Neural cell (in vitro differentiated cells): ENCODE measurements around the gene COL13A1. TPM values are rescaled to one million over a fixed set of nuclear protein-coding genes. Genes with fewer than 3 reads are reported as not detected.

Experiments used
- H2AFZ ChIP-seq: fragments of 200-600, 300-800 bp; sonication (generic), shearing (Covaris generic); 2 replicates; pipeline ENCODE4 v1.6.0; 2014; ENCODE audit warnings: low read depth, mild to moderate bottlenecking, antibody characterized with exemption, low read length, moderate library complexity
- H3F3A ChIP-seq: fragments of 200-600 bp; shearing (Covaris generic); 2 replicates; pipeline ENCODE4 v1.6.1; 2016; ENCODE audit warnings: mild to moderate bottlenecking, moderate library complexity, mixed read lengths, antibody characterized with exemption, low read length; ENCODE audit not compliant: insufficient read depth, poor library complexity, severe bottlenecking
- H3K27ac ChIP-seq: fragments of 200-600, 300-800 bp; sonication (generic), shearing (Covaris generic); 2 replicates; pipeline ENCODE4 v1.5.1; 2014; ENCODE audit warnings: mild to moderate bottlenecking, low read length, moderate library complexity
- H3K27me3 ChIP-seq: fragments of 300-800, 200-600 bp; sonication (generic), shearing (Covaris generic); 2 replicates; pipeline ENCODE4 v1.6.0; 2014; ENCODE audit warnings: mild to moderate bottlenecking, low read depth, low read length, moderate library complexity; ENCODE audit not compliant: insufficient read depth
- H3K36me3 ChIP-seq: fragments of 300-800, 200-600 bp; sonication (generic), shearing (Covaris generic); 2 replicates; pipeline ENCODE4 v1.5.1; 2014; ENCODE audit warnings: mild to moderate bottlenecking, antibody characterized with exemption, low read length, moderate library complexity; ENCODE audit not compliant: insufficient read depth
- H3K4me2 ChIP-seq: fragments of 300-800, 200-600 bp; sonication (generic), shearing (Covaris generic); 2 replicates; pipeline ENCODE4 v1.6.0; 2014; ENCODE audit warnings: mild to moderate bottlenecking, low read length
- H3K4me3 ChIP-seq: fragments of 300-800, 200-600 bp; sonication (generic), shearing (Covaris generic); 2 replicates; pipeline ENCODE4 v1.5.1; 2014; ENCODE audit warnings: mild to moderate bottlenecking, low read length, moderate library complexity
- H3K79me2 ChIP-seq: fragments of 200-600 bp; shearing (Covaris generic); replicated peaks from 2 replicates; pipeline ENCODE4 v1.6.0; 2014; ENCODE audit warnings: mild to moderate bottlenecking, low read length, moderate library complexity; ENCODE audit not compliant: insufficient read depth
- H3K9ac ChIP-seq: fragments of 300-800, 200-600 bp; sonication (generic), shearing (Covaris generic); 2 replicates; pipeline ENCODE4 v1.6.1; 2016; ENCODE audit warnings: mild to moderate bottlenecking, low read length, mixed read lengths
- H3K9me2 ChIP-seq: fragments of 200-600 bp; shearing (Covaris generic); 2 replicates; pipeline ENCODE4 v1.6.1; 2016; ENCODE audit warnings: mild to moderate bottlenecking, low read length, mixed read lengths; ENCODE audit not compliant: insufficient read depth
- H3K9me3 ChIP-seq: fragments of 200-600, 300-800 bp; sonication (generic), shearing (Covaris generic); 2 replicates; pipeline ENCODE4 v1.6.1; 2016; ENCODE audit warnings: mild to moderate bottlenecking, mixed run types, low read length, moderate library complexity, mixed read lengths
- H4K20me1 ChIP-seq: fragments of 200-600 bp; shearing (Covaris generic); 2 replicates; pipeline ENCODE4 v1.6.1; 2016; ENCODE audit warnings: mild to moderate bottlenecking, mixed run types; ENCODE audit not compliant: insufficient read depth
- EP300 ChIP-seq: fragments of 450-650 bp; conservative IDR thresholded peaks from 2 replicates; pipeline ENCODE4 v1.6.1; 2014; ENCODE audit warnings: antibody characterized with exemption, mild to moderate bottlenecking, moderate library complexity; ENCODE audit not compliant: poor library complexity, severe bottlenecking
- EZH2 ChIP-seq: fragments of 200-600, 300-800 bp; shearing (Covaris generic), sonication (generic); IDR thresholded peaks from 2 replicates; pipeline ENCODE4 v1.6.1; 2014; ENCODE audit warnings: antibody characterized with exemption, low read length, borderline replicate concordance, mild to moderate bottlenecking; ENCODE audit not compliant: insufficient read depth, poor library complexity, severe bottlenecking
- MXI1 ChIP-seq: fragments of 450-650 bp; conservative IDR thresholded peaks from 2 replicates; pipeline ENCODE4 v1.6.1; 2014; ENCODE audit warnings: antibody characterized with exemption, mild to moderate bottlenecking; ENCODE audit not compliant: poor library complexity, severe bottlenecking
- POLR2AphosphoS5 ChIP-seq: IDR thresholded peaks from 2 replicates; pipeline ENCODE4 v1.6.1; 2012
- RAD21 ChIP-seq: fragments of 450-650 bp; conservative IDR thresholded peaks from 2 replicates; pipeline ENCODE4 v1.6.1; 2014; ENCODE audit warnings: antibody characterized with exemption, mild to moderate bottlenecking, moderate library complexity
- SMC3 ChIP-seq: fragments of 450-650 bp; conservative IDR thresholded peaks from 2 replicates; pipeline ENCODE4 v1.6.1; 2014; ENCODE audit warnings: antibody characterized with exemption, mild to moderate bottlenecking, moderate library complexity; ENCODE audit not compliant: poor library complexity
- TAF1 ChIP-seq: IDR thresholded peaks from 2 replicates; pipeline ENCODE4 v1.6.1; 2012; ENCODE audit warnings: low read depth
- polyA plus RNA-seq: library from polyadenylated mRNA; depleted of rRNA; stranded (reverse); fragments of >200 nt; gene quantifications from 2 replicates; pipeline ENCODE4 v1.2.3, GENCODE V29; 2014
- TF ChIP-seq, protein P1 (sequence below): IDR thresholded peaks from 2 replicates; pipeline ENCODE4 v1.6.1; 2012; ENCODE audit warnings: borderline replicate concordance
- TF ChIP-seq, protein P2 (sequence below): fragments of 450-650 bp; IDR thresholded peaks from 2 replicates; pipeline ENCODE4 v1.5.1; 2014; ENCODE audit warnings: antibody characterized with exemption, mild to moderate bottlenecking, moderate library complexity; ENCODE audit not compliant: poor library complexity, severe bottlenecking

The COL13A1 gene
- polyA plus RNA-seq, 1 donor from 2014 or later = 4.7 TPM

DNA sequence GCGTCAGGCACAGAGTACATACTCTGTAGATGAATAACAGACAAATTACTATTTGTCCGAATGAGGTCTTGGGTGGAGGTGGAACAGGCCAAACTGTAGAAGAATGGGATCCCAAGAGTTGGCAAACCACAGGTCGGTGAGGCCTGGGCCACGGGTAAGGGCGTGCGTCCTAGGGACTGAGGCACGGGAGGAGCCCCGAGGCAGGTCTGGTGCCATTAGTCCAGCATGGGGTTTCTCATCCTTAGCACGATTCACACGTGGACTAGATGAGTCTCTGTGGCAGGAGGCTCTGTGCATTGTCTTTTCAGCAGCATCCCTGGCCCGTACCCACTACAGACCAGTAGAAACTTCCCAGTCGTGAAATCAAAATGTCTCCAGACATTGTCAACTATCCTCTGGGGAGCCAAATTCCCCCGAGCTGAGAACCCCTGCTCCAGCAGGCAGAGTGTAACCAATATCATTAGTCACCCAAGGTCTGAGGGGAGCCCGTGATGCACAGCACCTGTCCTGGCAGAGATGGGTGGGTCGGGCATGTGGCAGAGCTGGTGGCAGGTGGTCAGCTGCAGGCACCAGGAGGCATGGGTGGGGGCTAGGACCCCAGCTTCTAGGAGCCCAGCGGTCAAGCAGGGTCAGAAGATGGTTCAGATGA lies 61.3 kb downstream of the COL13A1 start:
- Histone ChIP-seq H3K9me2 (no peaks in the 10 kb centered on the region), H4K20me1 (no peaks in the 10 kb centered on the region), H3K4me3 (no peak overlapping the region), H3K79me2 (no peaks in the 10 kb centered on the region), H3K27me3 (no peaks in the 10 kb centered on the region), H3K27ac (no peak overlapping the region), H3F3A (no peaks in the 10 kb centered on the region), H3K9me3 (no peaks in the 10 kb centered on the region), H3K9ac (no peak overlapping the region), H2AFZ (no peak overlapping the region), H3K36me3 (no peaks in the 10 kb centered on the region), H3K4me2 (no peak overlapping the region)
- TF ChIP-seq POLR2AphosphoS5 (no peak), TAF1 (no peak), EZH2 (no peak), MXI1 (no peak), EP300 (no peak), SMC3 (no peak), RAD21 (no peak)
- TF ChIP-seq, protein P1, sequence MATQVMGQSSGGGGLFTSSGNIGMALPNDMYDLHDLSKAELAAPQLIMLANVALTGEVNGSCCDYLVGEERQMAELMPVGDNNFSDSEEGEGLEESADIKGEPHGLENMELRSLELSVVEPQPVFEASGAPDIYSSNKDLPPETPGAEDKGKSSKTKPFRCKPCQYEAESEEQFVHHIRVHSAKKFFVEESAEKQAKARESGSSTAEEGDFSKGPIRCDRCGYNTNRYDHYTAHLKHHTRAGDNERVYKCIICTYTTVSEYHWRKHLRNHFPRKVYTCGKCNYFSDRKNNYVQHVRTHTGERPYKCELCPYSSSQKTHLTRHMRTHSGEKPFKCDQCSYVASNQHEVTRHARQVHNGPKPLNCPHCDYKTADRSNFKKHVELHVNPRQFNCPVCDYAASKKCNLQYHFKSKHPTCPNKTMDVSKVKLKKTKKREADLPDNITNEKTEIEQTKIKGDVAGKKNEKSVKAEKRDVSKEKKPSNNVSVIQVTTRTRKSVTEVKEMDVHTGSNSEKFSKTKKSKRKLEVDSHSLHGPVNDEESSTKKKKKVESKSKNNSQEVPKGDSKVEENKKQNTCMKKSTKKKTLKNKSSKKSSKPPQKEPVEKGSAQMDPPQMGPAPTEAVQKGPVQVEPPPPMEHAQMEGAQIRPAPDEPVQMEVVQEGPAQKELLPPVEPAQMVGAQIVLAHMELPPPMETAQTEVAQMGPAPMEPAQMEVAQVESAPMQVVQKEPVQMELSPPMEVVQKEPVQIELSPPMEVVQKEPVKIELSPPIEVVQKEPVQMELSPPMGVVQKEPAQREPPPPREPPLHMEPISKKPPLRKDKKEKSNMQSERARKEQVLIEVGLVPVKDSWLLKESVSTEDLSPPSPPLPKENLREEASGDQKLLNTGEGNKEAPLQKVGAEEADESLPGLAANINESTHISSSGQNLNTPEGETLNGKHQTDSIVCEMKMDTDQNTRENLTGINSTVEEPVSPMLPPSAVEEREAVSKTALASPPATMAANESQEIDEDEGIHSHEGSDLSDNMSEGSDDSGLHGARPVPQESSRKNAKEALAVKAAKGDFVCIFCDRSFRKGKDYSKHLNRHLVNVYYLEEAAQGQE = no peak
- TF ChIP-seq, protein P2, sequence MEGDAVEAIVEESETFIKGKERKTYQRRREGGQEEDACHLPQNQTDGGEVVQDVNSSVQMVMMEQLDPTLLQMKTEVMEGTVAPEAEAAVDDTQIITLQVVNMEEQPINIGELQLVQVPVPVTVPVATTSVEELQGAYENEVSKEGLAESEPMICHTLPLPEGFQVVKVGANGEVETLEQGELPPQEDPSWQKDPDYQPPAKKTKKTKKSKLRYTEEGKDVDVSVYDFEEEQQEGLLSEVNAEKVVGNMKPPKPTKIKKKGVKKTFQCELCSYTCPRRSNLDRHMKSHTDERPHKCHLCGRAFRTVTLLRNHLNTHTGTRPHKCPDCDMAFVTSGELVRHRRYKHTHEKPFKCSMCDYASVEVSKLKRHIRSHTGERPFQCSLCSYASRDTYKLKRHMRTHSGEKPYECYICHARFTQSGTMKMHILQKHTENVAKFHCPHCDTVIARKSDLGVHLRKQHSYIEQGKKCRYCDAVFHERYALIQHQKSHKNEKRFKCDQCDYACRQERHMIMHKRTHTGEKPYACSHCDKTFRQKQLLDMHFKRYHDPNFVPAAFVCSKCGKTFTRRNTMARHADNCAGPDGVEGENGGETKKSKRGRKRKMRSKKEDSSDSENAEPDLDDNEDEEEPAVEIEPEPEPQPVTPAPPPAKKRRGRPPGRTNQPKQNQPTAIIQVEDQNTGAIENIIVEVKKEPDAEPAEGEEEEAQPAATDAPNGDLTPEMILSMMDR = no peak

DNA sequence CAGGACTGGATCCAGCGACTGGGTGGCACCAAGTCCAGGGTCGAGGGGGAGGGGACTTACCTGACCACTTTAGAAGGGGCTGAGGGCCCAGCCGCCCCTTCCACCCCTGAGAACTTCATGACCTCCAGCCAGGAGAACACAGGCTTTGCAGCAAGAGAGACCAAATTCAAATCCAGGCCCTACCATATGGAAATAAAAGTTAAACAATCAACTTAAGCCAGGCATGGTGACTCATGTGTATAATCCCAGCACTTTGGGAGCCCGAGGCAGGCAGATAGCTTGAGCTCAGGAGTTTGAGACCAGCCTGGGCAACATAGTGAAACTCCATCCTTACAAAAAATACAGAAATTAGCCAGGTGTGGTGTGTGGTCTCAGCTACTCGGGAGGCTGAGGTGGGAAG lies 61.9 kb downstream of the COL13A1 start:
- Histone ChIP-seq H4K20me1 (no peaks in the 10 kb centered on the region), H3K4me3 (no peak overlapping the region), H3K9me3 (no peaks in the 10 kb centered on the region), H2AFZ (no peak overlapping the region), H3F3A (no peaks in the 10 kb centered on the region), H3K27me3 (no peaks in the 10 kb centered on the region), H3K9ac (no peak overlapping the region), H3K9me2 (no peaks in the 10 kb centered on the region), H3K79me2 (no peaks in the 10 kb centered on the region), H3K27ac (no peak overlapping the region), H3K36me3 (no peaks in the 10 kb centered on the region), H3K4me2 (no peak overlapping the region)
- TF ChIP-seq SMC3 (no peak), POLR2AphosphoS5 (no peak)

DNA sequence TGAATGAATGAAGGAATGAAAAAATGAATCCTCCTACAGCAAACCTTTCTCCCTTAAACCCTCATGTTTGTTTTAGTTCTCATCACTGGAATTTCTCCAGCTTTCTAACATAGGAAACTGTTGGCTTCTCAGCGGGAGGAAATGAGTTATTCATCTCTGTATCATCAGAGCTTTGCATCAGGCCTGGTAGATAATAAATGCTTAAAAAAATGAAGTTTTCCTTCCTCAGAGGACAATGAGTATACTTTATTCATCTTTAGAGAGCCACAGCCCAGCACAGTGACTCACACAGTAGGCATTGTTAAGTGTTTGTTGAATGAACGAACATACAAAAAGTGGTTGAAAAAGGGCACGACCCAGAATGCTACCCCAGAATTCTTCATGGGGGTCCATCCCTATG lies 62.6 kb downstream of the COL13A1 start:
- Histone ChIP-seq H3K27ac (no peak overlapping the region), H4K20me1 (no peaks in the 10 kb centered on the region), H3K9me2 (no peaks in the 10 kb centered on the region), H3K4me3 (no peak overlapping the region), H3K79me2 (no peaks in the 10 kb centered on the region), H3K9me3 (no peaks in the 10 kb centered on the region), H3K27me3 (no peaks in the 10 kb centered on the region), H2AFZ (no peak overlapping the region), H3F3A (no peaks in the 10 kb centered on the region), H3K36me3 (no peaks in the 10 kb centered on the region), H3K9ac (no peak overlapping the region), H3K4me2 (no peak overlapping the region)
- TF ChIP-seq, protein P2 = no peak
- TF ChIP-seq TAF1 (no peak), MXI1 (no peak), POLR2AphosphoS5 (no peak), RAD21 (no peak), EP300 (no peak), EZH2 (no peak), SMC3 (no peak)
- TF ChIP-seq, protein P1 = no peak
